ENCODE measurements around the gene ZNF611.

GRCh38 chr19:52742516-52742915, 7.7 kb upstream of the ZNF611 start:
- TF ChIP-seq CTCF (IDR thresholded peaks at IDR 0.05) = no peak
- no peak for TF ChIP-seq POLR2AphosphoS5 (IDR thresholded peaks at IDR 0.05)
- no peak for TF ChIP-seq POLR2A (IDR thresholded peaks at IDR 0.05; ENCODE audit: low read depth)
- TF ChIP-seq EP300 (IDR thresholded peaks at IDR 0.05) = no peak

All from esophagus muscularis mucosa (tissue), 4 donors.